ENCODE data around the gene TMSB4X. TPM values are rescaled to one million over a fixed set of nuclear protein-coding genes. Genes with fewer than 3 reads are reported as not detected.

Gene TMSB4X
- total and polyA plus RNA-seq, 2 of the 8 experiments (the other 6 are each of a cell fraction or from before 2014, with no cell fraction given), result 2,063 to 2,112 TPM

GRCh38 chrX:12962041-12962504 is 12.8 kb upstream of the TMSB4X start:
- Histone ChIP-seq H3K56ac (replicated peaks; ENCODE audit: insufficient read length, low read depth, low read length) (no peak overlapping the region), H2BK15ac (ENCODE audit: low read length) (no peak overlapping the region), H3K4me1 (replicated peaks in 1 of 4; ENCODE audit: control insufficient read depth in 3 of 4, insufficient read depth in 4 of 4, low read length in 3 of 4) (no peaks in the 10 kb centered on the region), H2BK20ac (ENCODE audit: low read length) (no peak overlapping the region), H2BK12ac (ENCODE audit: low read depth, low read length) (no peak overlapping the region), H2AK5ac (ENCODE audit: low read depth, low read length) (no peak overlapping the region), H4K8ac (ENCODE audit: extremely low read depth, insufficient read depth, low read length) (no peak overlapping the region), H3K79me2 (ENCODE audit: control insufficient read depth in 1 of 2, insufficient read depth in 2 of 2, low read length in 2 of 2) (no peaks in the 10 kb centered on the region), H3K23me2 (ENCODE audit: low read depth, low read length) (no peaks in the 10 kb centered on the region), H3K36me3 (ENCODE audit: control insufficient read depth in 2 of 4, insufficient read depth in 4 of 4, low read length in 3 of 4) (no peaks in the 10 kb centered on the region), H3K4ac (replicated peaks; ENCODE audit: insufficient read length, low read depth, low read length) (no peak overlapping the region), H3K23ac (ENCODE audit: insufficient read length) (no peak overlapping the region), H2BK5ac (ENCODE audit: low read depth, low read length) (no peak overlapping the region), H3K79me1 (ENCODE audit: low read depth, low read length) (no peaks in the 10 kb centered on the region), H4K20me1 (replicated peaks in 1 of 2; ENCODE audit: control insufficient read depth in 1 of 2, insufficient read depth in 2 of 2, low read length in 2 of 2) (no peaks in the 10 kb centered on the region), H3K27me3 (replicated peaks in 1 of 4; ENCODE audit: control insufficient read depth in 3 of 4, extremely low read depth in 1 of 4, insufficient read depth in 3 of 4, low read length in 3 of 4) (no peaks in the 10 kb centered on the region), H3K18ac (ENCODE audit: extremely low read depth, low read length) (no peak overlapping the region), H3K27ac (ENCODE audit: low read depth, low read length) (no peak overlapping the region), H3K4me3 (ENCODE audit: extremely low read depth in 1 of 4, insufficient read depth in 2 of 4, low read depth in 3 of 4, low read length in 4 of 4) (no peak overlapping the region), H2AFZ (ENCODE audit: low read length) (no peak overlapping the region), H3K9me3 (ENCODE audit: insufficient read depth in 2 of 2, low read depth in 1 of 2, low read length in 1 of 2) (peaks cover 0 to 3% of the 10 kb centered on the region in 2 experiments; a peak in 1 of 4 replicates), H4K91ac (replicated peaks; ENCODE audit: insufficient read length, low read length) (no peak overlapping the region), H2BK120ac (replicated peaks; ENCODE audit: low read depth, low read length) (no peak overlapping the region), H3K9ac (replicated peaks in 1 of 4; ENCODE audit: extremely low read depth in 1 of 4, low read depth in 3 of 4, low read length in 3 of 4) (no peak overlapping the region), H4K5ac (ENCODE audit: insufficient read length, low read depth, low read length) (no peak overlapping the region), H3K4me2 (ENCODE audit: insufficient read depth in 1 of 2, low read depth in 2 of 2, low read length in 2 of 2) (no peak overlapping the region), H3K14ac (ENCODE audit: insufficient read length) (no peak overlapping the region)
- DNase-seq (ENCODE audit: low read depth in 1 of 2, low spot score in 2 of 2) (no peak), FAIRE-seq (no peak)
- ChIA-PET CTCF (ENCODE audit: partially characterized antibody) (no interaction called here), POLR2A (ENCODE audit: partially characterized antibody) (no interaction called here)
- WGBS, 2 experiments (ENCODE audit: extremely low coverage in 1 of 2, insufficient coverage in 1 of 2, insufficient read length in 1 of 2, insufficient replicate concordance in 2 of 2, low coverage in 1 of 2, low lambda C conversion rate in 2 of 2, missing lambda C conversion rate in 1 of 2), result 97% methylated on average over 4 of the region's 4 CpGs; no CpG with 5 or more reads in 1 of the 2 experiments
- TF ChIP-seq NANOG (IDR thresholded peaks at IDR 0.05; ENCODE audit: insufficient read depth, low read depth, low read length, poor library complexity, severe bottlenecking) (no peak), CTBP2 (IDR thresholded peaks at IDR 0.05; ENCODE audit: borderline replicate concordance, insufficient read depth, insufficient read length, low read length) (no peak), SP4 (IDR thresholded peaks at IDR 0.05; ENCODE audit: low read length) (no peak), BACH1 (IDR thresholded peaks at IDR 0.05; ENCODE audit: low read length) (no peak), RNF2 (IDR thresholded peaks at IDR 0.05; ENCODE audit: borderline replicate concordance, low read depth, low read length, missing control alignments, poor library complexity, severe bottlenecking) (no peak), SIRT6 (IDR thresholded peaks at IDR 0.05; ENCODE audit: low read length) (no peak), JUN (IDR thresholded peaks at IDR 0.05; ENCODE audit: low read depth, low read length) (no peak), JUND (IDR thresholded peaks at IDR 0.05; ENCODE audit: low read length) (no peak), BCL11A (IDR thresholded peaks at IDR 0.05; ENCODE audit: low read depth in 2 of 2, low read length in 2 of 2) (no peak)

All from H1 (cell line).